Mucosa of descending colon (tissue), 3 donors: ENCODE results near the gene KLF15. TPM values are rescaled to one million over a fixed set of nuclear protein-coding genes. Genes with fewer than 3 reads are reported as not detected.

Experiments used
- ATAC-seq: fragments of 200-7000 bp; cut with Tn5 transposase; one replicate; pipeline ENCODE4 v1.9.1; 2020; ENCODE audit warnings: mild to moderate bottlenecking, moderate library complexity
- DNase-seq, 3 donors: peaks; one replicate each; pipeline ENCODE4 v3.0.0-alpha.2; 2020
- H3K36me3 ChIP-seq: fragments of 200-600 bp; one replicate; pipeline ENCODE4 v1.8.0; 2021; ENCODE audit warnings: low read depth, mild to moderate bottlenecking
- H3K4me1 ChIP-seq: fragments of 200-600 bp; one replicate; pipeline ENCODE4 v1.8.0; 2021; ENCODE audit warnings: low read depth, mild to moderate bottlenecking
- H3K4me3 ChIP-seq: fragments of 200-600 bp; one replicate; pipeline ENCODE4 v1.8.0; 2021; ENCODE audit warnings: mild to moderate bottlenecking
- H3K9me3 ChIP-seq: fragments of 200-600 bp; one replicate; pipeline ENCODE4 v1.8.0; 2021; ENCODE audit warnings: mild to moderate bottlenecking
- CTCF ChIP-seq: fragments of 200-600 bp; IDR thresholded peaks from one replicate; pipeline ENCODE4 v1.8.0; 2022; ENCODE audit warnings: antibody characterized with exemption, mild to moderate bottlenecking
- intact Hi-C, 2 donors: fragments of 100-400 bp; cut with DNase I in 1 of 2; cut with micrococcal nuclease in 1 of 2; formaldehyde crosslinking; loops; one replicate each; pipeline versions ENCODE4 v1.11.0 to v1.11.1; 2022; cut with DNase I, micrococcal nuclease
- total RNA-seq, 3 donors: library from RNA; stranded (reverse); fragmentation: NEBNext Ultra II Directional in 2 of 3; extraction: Animal tissue kit (Norgen Biotek cat#: 25700) in 2 of 3; gene quantifications; one replicate each; pipeline versions ENCODE4 v1.2.1 to v1.2.4, GENCODE V29; 2021 to 2023
- donor health status: DM: no; HTN: no; CAD: no; lungs with moderate emphysema.
- donor health status: DM: no; HTN: no; CAD: no.
- donor health status: DM: no; HTN: yes; CAD: no.

KLF15 gene
- total RNA-seq, 3 donors from 2014 or later, result 1.3 to 21.9 (median 2.0) TPM

- TF ChIP-seq CTCF, result no peak
- Histone ChIP-seq H3K9me3 (no peaks in the 10 kb centered on the region), H3K36me3 (no peaks in the 10 kb centered on the region), H3K4me3 (no peak overlapping the region), H3K4me1 (no peaks in the 10 kb centered on the region)
- peak in 2 of 3 donors; percentile 7 to 38 for DNase-seq
- intact Hi-C loops, result no loop called here
- no peak for ATAC-seq
Observed at GRCh38 chr3:126342991-126343648, 14.1 kb downstream of the KLF15 start.

- peak in 1 of 3 donors; percentile 5 for DNase-seq
- no peak for ATAC-seq
Observed at GRCh38 chr3:126342211-126342610, 15.0 kb downstream of the KLF15 start.

GRCh38 chr3:126341755-126342150 is 15.5 kb downstream of the KLF15 start:
- peak in 1 of 3 donors; percentile 6 for DNase-seq
- ATAC-seq, result no peak
- intact Hi-C loops, result no loop called here
- Histone ChIP-seq H3K4me1 (no peaks in the 10 kb centered on the region), H3K4me3 (no peak overlapping the region), H3K9me3 (no peaks in the 10 kb centered on the region), H3K36me3 (no peaks in the 10 kb centered on the region)
- no peak for TF ChIP-seq CTCF

More at GRCh38 chr3:126342211-126342610, 15.0 kb downstream of the KLF15 start:
- H3K4me3 ChIP-seq, result no peak overlapping the region
- no peak for TF ChIP-seq CTCF
- H3K9me3 ChIP-seq, result no peaks in the 10 kb centered on the region
- no peaks in the 10 kb centered on the region for H3K4me1 ChIP-seq
- no peaks in the 10 kb centered on the region for H3K36me3 ChIP-seq
- intact Hi-C loops, result no loop called here

GRCh38 chr3:126340943-126341754 is 16.1 kb downstream of the KLF15 start:
- DNase-seq (no peak), ATAC-seq (no peak)
- intact Hi-C loops, result no loop called here

GRCh38 chr3:126340596-126340942 is 16.6 kb downstream of the KLF15 start:
- H3K4me1 ChIP-seq, result no peaks in the 10 kb centered on the region
- no peaks in the 10 kb centered on the region for H3K9me3 ChIP-seq
- intact Hi-C loops, result no loop called here
- TF ChIP-seq CTCF, result no peak
- peak in 1 of 3 donors; percentile 11 for DNase-seq
- no peak for ATAC-seq
- H3K4me3 ChIP-seq, result no peak overlapping the region
- no peaks in the 10 kb centered on the region for H3K36me3 ChIP-seq

More at GRCh38 chr3:126340943-126341754, 16.1 kb downstream of the KLF15 start:
- H3K9me3 ChIP-seq, result no peaks in the 10 kb centered on the region
- TF ChIP-seq CTCF, result no peak
- H3K4me1 ChIP-seq, result no peaks in the 10 kb centered on the region
- no peaks in the 10 kb centered on the region for H3K36me3 ChIP-seq
- no peak overlapping the region for H3K4me3 ChIP-seq
